G401 (cell line): Measurements from ENCODE around the gene HPS3. TPM values are rescaled to one million over a fixed set of nuclear protein-coding genes. Genes with fewer than 3 reads are reported as not detected.
"Not testable (repeated sequence)": the region's sequence is repeated elsewhere in the genome, so short reads cannot be mapped to it uniquely, and the experiment has no call there.

Experiments used
- DNase-seq: peaks from one replicate; pipeline ENCODE4 v3.0.0-alpha.2; 2015; ENCODE audit warnings: low spot score
- in situ Hi-C: cut with HindIII; loops from 2 replicates; pipeline ENCODE4 v1.10.0; 2016; ENCODE audit warnings: low sequenced_read_pairs, mixed read lengths
- total RNA-seq: library from RNA; depleted of rRNA; stranded (reverse); fragments of >200 nt; shearing (Covaris generic); gene quantifications from 2 replicates; pipeline ENCODE4 v1.2.3, GENCODE V29; 2014; rRNA removed

The HPS3 gene, protein sequence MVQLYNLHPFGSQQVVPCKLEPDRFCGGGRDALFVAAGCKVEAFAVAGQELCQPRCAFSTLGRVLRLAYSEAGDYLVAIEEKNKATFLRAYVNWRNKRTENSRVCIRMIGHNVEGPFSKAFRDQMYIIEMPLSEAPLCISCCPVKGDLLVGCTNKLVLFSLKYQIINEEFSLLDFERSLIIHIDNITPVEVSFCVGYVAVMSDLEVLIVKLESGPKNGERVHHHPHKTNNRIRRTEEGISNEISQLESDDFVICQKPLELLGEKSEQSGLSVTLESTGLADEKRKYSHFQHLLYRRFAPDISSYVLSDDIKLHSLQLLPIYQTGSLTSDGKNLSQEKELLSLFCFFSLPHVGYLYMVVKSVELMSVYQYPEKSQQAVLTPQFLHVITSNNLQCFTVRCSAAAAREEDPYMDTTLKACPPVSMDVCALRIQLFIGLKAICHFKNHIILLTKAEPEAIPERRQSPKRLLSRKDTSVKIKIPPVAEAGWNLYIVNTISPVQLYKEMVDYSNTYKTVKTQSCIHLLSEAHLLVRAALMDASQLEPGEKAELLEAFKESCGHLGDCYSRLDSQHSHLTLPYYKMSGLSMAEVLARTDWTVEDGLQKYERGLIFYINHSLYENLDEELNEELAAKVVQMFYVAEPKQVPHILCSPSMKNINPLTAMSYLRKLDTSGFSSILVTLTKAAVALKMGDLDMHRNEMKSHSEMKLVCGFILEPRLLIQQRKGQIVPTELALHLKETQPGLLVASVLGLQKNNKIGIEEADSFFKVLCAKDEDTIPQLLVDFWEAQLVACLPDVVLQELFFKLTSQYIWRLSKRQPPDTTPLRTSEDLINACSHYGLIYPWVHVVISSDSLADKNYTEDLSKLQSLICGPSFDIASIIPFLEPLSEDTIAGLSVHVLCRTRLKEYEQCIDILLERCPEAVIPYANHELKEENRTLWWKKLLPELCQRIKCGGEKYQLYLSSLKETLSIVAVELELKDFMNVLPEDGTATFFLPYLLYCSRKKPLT
- 110 and 126 TPM in 2 replicates for total RNA-seq

GRCh38 chr3:149129326-149130205 is at the start of gene HPS3:
HPS3 (plus strand) TSS chr3:149129638; CDS start chr3:149129724, 86 bp downstream.
- in situ Hi-C loops = no loop called here
- peak; percentile 90 for DNase-seq

DNA sequence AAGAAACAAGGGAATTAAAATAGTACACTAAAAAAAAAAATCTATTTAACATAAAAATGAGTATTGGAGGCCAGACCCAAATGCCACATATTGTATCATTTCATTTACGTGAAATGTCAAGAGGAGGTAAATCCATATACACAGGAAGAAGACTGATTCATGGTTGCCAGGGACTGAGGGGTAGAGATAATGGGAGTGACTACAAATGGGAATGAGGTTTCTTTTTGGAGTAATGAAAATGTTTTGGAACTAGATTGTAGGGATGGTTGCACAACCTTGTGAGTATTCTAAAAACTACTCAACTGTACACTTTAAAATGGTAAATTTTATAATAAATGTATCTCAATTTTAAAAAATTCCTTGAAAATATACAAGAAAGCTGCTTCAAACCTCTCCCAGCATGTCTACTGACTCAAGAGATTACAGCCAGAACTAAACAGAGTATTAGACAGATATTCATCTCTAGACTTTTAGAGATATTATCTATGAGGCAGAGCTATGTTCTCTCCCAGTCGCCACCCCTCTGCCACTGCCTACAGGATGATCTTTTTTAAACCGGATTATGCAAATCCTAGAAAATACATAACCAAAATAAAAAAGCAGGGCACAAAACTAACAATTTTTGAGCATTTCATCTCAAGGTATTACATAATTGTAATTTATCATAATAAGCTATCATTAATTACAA is 49.3 kb upstream of the HPS3 start:
- no peak for DNase-seq
- in situ Hi-C loops = no loop called here

DNA sequence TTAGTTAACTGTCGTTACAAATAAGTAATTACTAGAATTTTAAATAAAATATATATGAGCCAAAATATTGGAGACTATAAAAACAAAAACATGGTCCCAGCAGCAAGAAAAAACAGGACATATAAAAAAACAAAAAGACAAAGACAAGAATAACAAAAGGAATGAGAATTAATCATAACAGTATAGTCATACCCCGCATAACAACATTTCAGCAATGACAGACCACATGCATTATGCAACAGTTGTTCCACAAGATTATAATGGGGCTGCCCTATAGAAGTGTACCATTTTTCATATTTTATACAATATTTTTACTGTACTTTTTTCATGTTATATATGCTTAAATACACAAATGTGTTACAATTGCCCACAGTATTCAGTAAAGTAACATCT is 48.7 kb upstream of the HPS3 start:
- DNase-seq = no peak
- in situ Hi-C loops = no loop called here

DNA sequence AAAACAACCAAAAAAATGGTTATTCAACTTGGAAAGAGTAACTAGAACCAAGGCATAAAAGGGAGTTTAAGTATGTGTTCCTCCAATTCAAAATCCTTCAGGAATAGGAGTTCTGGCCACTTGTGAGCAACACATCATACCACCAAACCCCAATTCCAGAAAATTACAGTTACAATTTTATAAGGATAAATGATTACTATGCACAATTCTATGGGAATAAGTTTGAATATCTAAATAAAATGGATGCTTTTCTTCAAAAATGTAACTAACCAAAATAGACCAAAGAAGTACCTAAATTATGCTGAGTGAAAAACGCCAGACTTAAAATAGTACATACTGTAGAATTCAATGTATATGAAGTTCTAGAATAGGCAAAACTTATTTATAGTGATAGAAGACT is 47.7 kb upstream of the HPS3 start:
- no peak for DNase-seq
- in situ Hi-C loops = no loop called here

- peak; percentile 71 for DNase-seq
- in situ Hi-C loops = no loop called here
Measured at GRCh38 chr3:149085828-149086231, 43.6 kb upstream of the HPS3 start.

DNA sequence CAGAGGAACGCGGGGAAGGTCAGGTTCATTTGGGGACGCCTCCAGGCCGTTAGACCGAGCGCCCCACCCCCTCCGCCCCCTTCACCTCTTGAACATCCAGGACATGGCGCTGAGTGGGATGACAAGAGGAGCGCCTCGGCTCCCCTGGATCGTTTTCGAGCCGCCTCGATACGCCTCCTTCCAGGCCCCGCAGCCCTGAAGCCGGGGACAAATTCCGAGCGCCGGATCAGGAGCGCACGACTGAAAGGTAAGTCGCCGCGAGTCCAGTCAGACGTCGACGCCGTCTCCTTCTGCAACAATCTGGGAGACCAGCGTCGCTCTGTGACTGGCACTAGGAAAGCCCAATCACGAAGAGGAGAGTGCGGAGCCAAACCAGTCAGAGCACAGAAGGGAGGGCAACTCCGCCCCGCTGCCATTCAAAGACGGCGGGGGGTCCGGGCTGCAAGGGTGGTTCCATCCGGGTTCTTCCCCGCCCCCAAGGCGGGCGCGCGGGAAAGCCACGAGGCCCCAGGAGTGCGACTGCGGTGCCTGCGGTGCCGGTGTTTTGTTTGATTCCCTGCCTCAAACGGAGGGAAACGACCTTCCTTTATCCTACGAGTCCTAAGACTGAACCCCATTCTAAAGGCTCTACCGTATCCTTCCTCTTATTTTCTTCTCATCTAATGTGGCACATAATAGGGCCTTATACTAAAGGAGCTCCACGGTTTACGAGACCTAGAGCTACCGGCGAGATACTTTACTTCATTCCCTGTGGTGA is 43.0 kb upstream of the HPS3 start, which contains the start of gene HLTF:
TSS of gene HLTF (minus strand) at position 302 of the 757 bp plus-strand sequence. CDS start at position 105, 197 bp downstream.
- in situ Hi-C loops = no loop called here
- peak; percentile 97 for DNase-seq

- in situ Hi-C loops = no loop called here
- DNase-seq = no peak
Measured at GRCh38 chr3:149087208-149087607, 42.2 kb upstream of the HPS3 start.

DNA sequence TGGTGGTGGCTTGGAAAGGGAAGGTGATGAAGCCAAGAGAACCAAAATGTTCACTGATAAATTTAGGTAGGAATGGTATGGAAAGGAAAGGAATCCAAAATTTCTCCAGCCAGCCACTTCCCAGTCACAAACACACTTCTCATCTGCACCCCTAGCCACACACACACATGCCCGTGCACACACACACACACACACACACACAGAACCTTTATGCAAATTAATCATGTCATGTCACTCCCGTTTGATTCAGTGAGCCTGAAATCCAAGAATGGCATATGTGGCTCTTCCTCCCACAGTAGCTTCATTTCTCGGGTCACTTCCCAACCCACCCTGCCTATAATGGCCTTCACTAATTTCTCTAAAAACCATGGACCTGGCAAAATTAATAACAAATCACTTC is 40.0 kb upstream of the HPS3 start:
- no peak for DNase-seq
- in situ Hi-C loops = no loop called here

DNA sequence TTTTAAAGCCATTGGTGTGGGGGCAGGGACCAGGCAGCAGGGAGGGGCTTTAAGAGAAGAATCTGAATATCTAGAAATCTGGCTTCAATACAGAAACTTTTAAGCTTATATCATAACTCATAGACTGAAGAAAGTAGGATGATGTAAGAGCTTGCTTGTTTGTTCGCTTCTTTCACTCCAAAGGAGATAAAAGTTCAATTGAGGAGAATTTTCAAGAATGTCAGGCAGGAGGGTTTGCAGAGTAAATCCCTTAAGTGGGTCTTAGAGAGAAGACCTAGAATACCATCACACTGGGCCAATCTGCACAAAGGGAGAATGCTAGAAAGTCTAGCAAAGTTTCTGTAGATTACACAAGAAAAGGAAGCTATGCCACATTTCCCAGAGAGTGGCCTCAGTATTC is 39.0 kb upstream of the HPS3 start:
- DNase-seq = no peak
- in situ Hi-C loops = no loop called here

DNA sequence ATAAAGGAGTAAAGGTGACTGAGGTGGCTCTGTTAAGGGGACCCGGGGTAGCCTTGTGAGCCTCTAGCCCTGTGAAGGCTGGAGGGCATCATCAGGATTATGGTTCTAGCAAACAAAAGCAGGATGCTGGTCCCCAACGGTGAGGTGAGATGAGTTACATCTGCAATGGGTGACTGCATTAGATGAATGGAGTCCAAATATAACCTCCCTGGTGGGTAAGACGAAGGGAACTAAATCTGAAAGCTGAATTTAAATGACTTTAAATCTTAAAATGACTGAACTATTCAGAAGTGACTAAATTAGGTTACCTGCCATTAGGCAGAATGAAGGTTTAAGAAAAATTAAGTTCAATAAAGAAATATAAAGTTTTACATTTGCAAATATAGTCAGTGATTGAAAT is 38.5 kb upstream of the HPS3 start:
- no peak for DNase-seq
- in situ Hi-C loops = no loop called here

DNA sequence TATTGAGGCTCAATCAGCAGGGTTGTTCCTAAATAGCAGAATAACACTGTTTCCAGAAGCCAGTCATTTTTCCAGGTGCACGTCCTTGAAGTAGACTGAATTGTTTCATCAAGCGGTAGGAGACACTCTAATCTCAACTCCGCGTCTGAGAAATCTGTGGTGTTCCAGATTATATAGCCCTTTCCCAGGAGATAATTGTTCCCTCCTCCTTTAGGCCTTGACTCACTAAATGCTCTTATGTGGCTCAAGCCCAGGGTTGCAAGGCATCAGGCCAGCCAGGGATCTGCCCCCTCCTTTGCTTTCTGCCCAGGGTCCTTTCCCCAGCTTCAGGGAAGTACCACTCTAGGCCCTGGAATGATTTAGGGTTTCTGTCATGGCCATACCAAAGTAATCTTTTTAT is 37.5 kb upstream of the HPS3 start:
- in situ Hi-C loops = no loop called here
- no peak for DNase-seq

GRCh38 chr3:149095487-149095886 is 34.0 kb upstream of the HPS3 start:
- DNase-seq = no peak
- in situ Hi-C loops = no loop called here

- DNase-seq = not testable (repeated sequence)
Measured at GRCh38 chr3:149097987-149098386, 31.5 kb upstream of the HPS3 start.

GRCh38 chr3:149101154-149101553 is 28.3 kb upstream of the HPS3 start:
- in situ Hi-C loops = no loop called here
- no peak for DNase-seq

More at GRCh38 chr3:149097987-149098386, 31.5 kb upstream of the HPS3 start:
- in situ Hi-C loops = not testable (repeated sequence)

DNA sequence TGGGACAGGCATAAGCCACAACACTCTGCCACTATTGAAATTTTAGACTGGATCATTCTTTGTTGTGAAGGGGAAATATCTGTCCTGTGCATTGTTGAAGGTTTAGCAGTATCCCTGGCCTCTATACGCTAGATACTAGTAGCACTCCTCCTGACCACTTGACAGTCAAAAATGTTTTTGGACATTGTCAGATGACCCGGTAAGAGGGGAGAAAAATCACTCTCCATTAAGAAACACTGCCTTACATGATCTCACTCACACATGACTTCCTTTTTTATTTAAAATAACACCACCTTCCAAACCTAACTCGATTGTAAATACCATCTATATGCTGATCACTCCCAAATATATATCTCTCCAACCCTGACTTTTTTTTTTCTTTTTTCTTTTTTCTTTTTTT is 27.8 kb upstream of the HPS3 start:
- in situ Hi-C loops = no loop called here
- DNase-seq = no peak

- DNase-seq = no peak
- in situ Hi-C loops = no loop called here
Measured at GRCh38 chr3:149104484-149104883, 25.0 kb upstream of the HPS3 start.

DNA sequence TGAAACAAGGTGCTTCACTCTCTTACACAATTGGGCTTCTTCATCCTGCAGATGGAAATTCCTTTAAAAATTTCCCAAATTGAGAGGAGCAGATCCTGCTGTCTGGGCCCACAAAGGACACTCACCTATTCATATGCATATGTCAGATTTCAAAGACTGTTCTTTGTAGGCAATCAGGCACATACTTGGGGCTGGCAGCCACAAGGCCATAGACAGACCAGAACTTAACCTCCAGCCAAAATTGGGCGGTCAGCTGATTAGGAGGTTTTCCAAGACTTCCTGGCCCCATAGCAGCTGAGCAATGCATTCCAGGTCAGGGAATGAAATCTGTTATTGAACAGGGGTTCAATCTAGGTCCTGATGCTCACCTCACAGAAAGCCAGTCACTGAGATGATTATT is 15.0 kb upstream of the HPS3 start:
- DNase-seq = no peak
- in situ Hi-C loops = no loop called here

DNA sequence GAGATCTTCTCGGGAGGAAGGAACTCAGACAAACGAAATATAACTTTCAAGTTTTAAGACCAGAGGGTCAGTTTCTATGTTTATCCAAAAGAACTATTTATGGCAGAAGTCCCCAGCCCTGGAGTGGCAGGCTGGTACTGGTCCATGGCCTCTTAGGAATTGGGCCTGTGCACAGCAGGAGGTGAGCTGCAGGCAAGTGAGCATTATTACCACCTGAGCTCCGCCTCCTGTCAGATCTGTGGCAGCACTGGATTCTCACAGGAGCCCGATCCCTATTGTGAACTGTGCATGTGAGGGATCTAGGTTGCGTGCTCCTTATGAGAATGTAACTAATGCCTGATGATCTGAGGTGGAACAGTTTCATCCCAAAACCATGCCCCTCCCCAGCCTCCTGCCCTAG is 14.3 kb upstream of the HPS3 start:
- in situ Hi-C loops = no loop called here

More for the DNA sequence above, 14.3 kb upstream of the HPS3 start:
- DNase-seq = no peak
